SU-DHL-6 (cell line): ENCODE measurements around the gene CERK.
A peak's percentile ranks its signal among the peaks of the same experiment; 100 is the strongest.

Source experiments
- H2AFZ ChIP-seq: fragments of 200-600 bp; sonication (generic); 2 replicates; pipeline ENCODE4 v1.6.1; 2014; ENCODE audit warnings: low read depth, mild to moderate bottlenecking, moderate library complexity, mixed read lengths, antibody characterized with exemption, low read length; ENCODE audit not compliant: severe bottlenecking
- H3F3A ChIP-seq: fragments of 200-600 bp; shearing (Covaris generic); 2 replicates; pipeline ENCODE4 v1.6.0; 2016; ENCODE audit warnings: antibody characterized with exemption, mild to moderate bottlenecking; ENCODE audit not compliant: insufficient read depth
- H3K27ac ChIP-seq: fragments of 200-600 bp; sonication (generic); 2 replicates; pipeline ENCODE4 v1.5.1; 2016; ENCODE audit warnings: low read depth, mild to moderate bottlenecking, low read length, moderate library complexity, mixed read lengths
- H3K27me3 ChIP-seq: fragments of 200-600 bp; sonication (generic), shearing (Covaris generic); 2 replicates; pipeline ENCODE4 v1.6.0; 2014; ENCODE audit warnings: mild to moderate bottlenecking, low read length
- H3K36me3 ChIP-seq: fragments of 200-600 bp; sonication (generic); 2 replicates; pipeline ENCODE4 v1.6.1; 2014; ENCODE audit warnings: mild to moderate bottlenecking, low read length, mixed read lengths
- H3K4me2 ChIP-seq: fragments of 300-600, 200-600 bp; shearing (Covaris generic), sonication (generic); 2 replicates; pipeline ENCODE4 v1.6.0; 2014; ENCODE audit warnings: low read length, low read depth, mild to moderate bottlenecking; ENCODE audit not compliant: poor library complexity, severe bottlenecking
- H3K4me3 ChIP-seq: fragments of 200-600 bp; sonication (generic); 2 replicates; pipeline ENCODE4 v1.5.1; 2014; ENCODE audit warnings: antibody characterized with exemption, low read length, mild to moderate bottlenecking, mixed read lengths; ENCODE audit not compliant: insufficient read depth, poor library complexity, severe bottlenecking
- H3K79me2 ChIP-seq: fragments of 200-600 bp; sonication (generic); 2 replicates; pipeline ENCODE4 v1.6.1; 2014; ENCODE audit warnings: mild to moderate bottlenecking, low read length, moderate library complexity; ENCODE audit not compliant: insufficient read depth
- H3K9ac ChIP-seq: fragments of 200-600 bp; sonication (generic); 2 replicates; pipeline ENCODE4 v1.7.0; 2014; ENCODE audit warnings: mild to moderate bottlenecking, low read length
- H3K9me2 ChIP-seq: fragments of 200-600 bp; sonication (generic); replicated peaks from 2 replicates; pipeline ENCODE4 v1.6.1; 2014; ENCODE audit warnings: low read length; ENCODE audit not compliant: insufficient read depth
- H3K9me3 ChIP-seq: fragments of 200-600 bp; sonication (generic); 2 replicates; pipeline ENCODE4 v1.6.1; 2014; ENCODE audit warnings: low read length, mixed read lengths; ENCODE audit not compliant: insufficient read depth
- H4K20me1 ChIP-seq: fragments of 200-600 bp; sonication (generic); 2 replicates; pipeline ENCODE4 v1.6.1; 2014; ENCODE audit warnings: low read depth, mild to moderate bottlenecking, antibody characterized with exemption, low read length, moderate library complexity, mixed read lengths
- CTCF ChIP-seq: fragments of 200-600 bp; sonication (generic); IDR thresholded peaks from one replicate; pipeline ENCODE4 v1.5.1; 2017; ENCODE audit warnings: antibody characterized with exemption, mild to moderate bottlenecking, low read length, moderate library complexity; ENCODE audit not compliant: insufficient read depth, poor library complexity, severe bottlenecking
- EZH2phosphoT487 ChIP-seq: fragments of 200-600 bp; sonication (generic), shearing (Covaris generic); conservative IDR thresholded peaks from 2 replicates; pipeline ENCODE4 v1.6.1; 2018; ENCODE audit warnings: mild to moderate bottlenecking, antibody characterized with exemption, low read length, moderate library complexity, mixed read lengths

The CERK gene

GRCh38 chr22:46764779-46765485, 26.9 kb upstream of the CERK start:
- Histone ChIP-seq H3K36me3 (no peaks in the 10 kb centered on the region), H3K4me3 (peak overlapping the region; percentile 11), H3K79me2 (peaks cover 64% of the 10 kb centered on the region), H2AFZ (no peak overlapping the region), H3F3A (peaks cover 57% of the 10 kb centered on the region), H3K27ac (peak overlapping the region; percentile 73), H3K27me3 (no peaks in the 10 kb centered on the region), H3K9ac (peak overlapping the region; percentile 80), H4K20me1 (no peaks in the 10 kb centered on the region), H3K4me2 (peak overlapping the region; percentile 97), H3K9me2 (no peaks in the 10 kb centered on the region), H3K9me3 (no peaks in the 10 kb centered on the region)
- TF ChIP-seq EZH2phosphoT487 (no peak), CTCF (no peak)

GRCh38 chr22:46764140-46764680, 26.2 kb upstream of the CERK start:
- H3K36me3 ChIP-seq = no peaks in the 10 kb centered on the region
- H3K9me3 ChIP-seq = no peaks in the 10 kb centered on the region
- H3K9me2 ChIP-seq = no peaks in the 10 kb centered on the region
- H4K20me1 ChIP-seq = no peaks in the 10 kb centered on the region
- H3K4me3 ChIP-seq = peak overlapping the region; percentile 11
- no peak overlapping the region for H2AFZ ChIP-seq
- peaks cover 57% of the 10 kb centered on the region for H3K79me2 ChIP-seq
- peak overlapping the region; percentile 80 for H3K9ac ChIP-seq
- peak overlapping the region; percentile 73 for H3K27ac ChIP-seq
- TF ChIP-seq EZH2phosphoT487 = no peak
- TF ChIP-seq CTCF = no peak
- peak overlapping the region; percentile 97 for H3K4me2 ChIP-seq
- peaks cover 55% of the 10 kb centered on the region for H3F3A ChIP-seq
- no peaks in the 10 kb centered on the region for H3K27me3 ChIP-seq

DNA sequence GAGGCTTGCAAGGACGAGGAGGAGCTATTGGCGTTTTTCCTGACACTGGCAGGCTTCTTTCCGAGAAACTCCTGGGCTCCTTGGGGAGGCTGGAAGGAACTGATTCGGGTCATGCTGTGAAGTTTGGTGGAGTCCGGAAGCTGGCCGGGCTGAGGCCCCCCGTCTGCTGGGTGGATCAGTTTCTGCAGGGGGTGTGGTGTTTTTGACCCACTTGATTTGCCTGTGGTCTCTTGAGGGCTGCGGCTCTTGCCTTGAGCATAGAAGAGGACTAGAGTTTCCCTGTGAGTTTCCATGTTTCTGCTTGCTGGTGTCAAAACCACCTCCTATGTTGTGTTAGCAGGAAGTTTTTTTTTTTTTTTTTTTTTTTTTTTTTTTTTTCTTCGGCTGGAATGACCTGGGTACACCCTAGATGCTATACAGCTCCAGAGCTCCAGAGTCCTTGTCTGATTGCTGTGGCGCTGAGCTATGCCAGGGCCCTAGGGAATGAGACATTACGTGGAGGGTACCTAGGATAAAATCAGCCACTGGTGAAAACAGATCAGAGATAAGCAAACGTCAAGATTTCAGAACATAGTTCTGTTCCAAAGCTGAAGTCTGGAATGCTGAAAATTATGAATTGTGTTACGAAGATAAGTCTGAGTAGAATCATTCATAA, 25.1 kb upstream of the CERK start:
- H3K9me2 ChIP-seq = no peaks in the 10 kb centered on the region
- H3K4me2 ChIP-seq = peak overlapping the region; percentile 97
- peak overlapping the region; percentile 73 for H3K27ac ChIP-seq
- peaks cover 49% of the 10 kb centered on the region for H3F3A ChIP-seq
- H3K4me3 ChIP-seq = peak overlapping the region; percentile 84
- no peaks in the 10 kb centered on the region for H4K20me1 ChIP-seq
- peaks cover 55% of the 10 kb centered on the region for H3K79me2 ChIP-seq
- no peaks in the 10 kb centered on the region for H3K36me3 ChIP-seq
- no peak overlapping the region for H2AFZ ChIP-seq
- H3K9me3 ChIP-seq = no peaks in the 10 kb centered on the region
- H3K9ac ChIP-seq = peak overlapping the region; percentile 80
- TF ChIP-seq EZH2phosphoT487 (no peak), CTCF (no peak)
- H3K27me3 ChIP-seq = no peaks in the 10 kb centered on the region
